GM21367 (cell line): ENCODE measurements around the gene PLOD3.
A peak's percentile ranks its signal among the peaks of the same experiment; 100 is the strongest.
"Not testable (repeated sequence)": the region's sequence is repeated elsewhere in the genome, so short reads cannot be mapped to it uniquely, and the experiment has no call there.

Experiments used
- ATAC-seq: cut with Tn5 transposase; IDR thresholded peaks from one replicate; pipeline ENCODE4 v1.9.1; 2021; ENCODE audit not compliant: unreplicated experiment

PLOD3 gene

GRCh38 chr7:101217388-101218235, at the start of gene PLOD3, which contains the start of gene ZNHIT1:
PLOD3 (minus strand) TSS chr7:101217581; CDS start chr7:101217274, 307 bp downstream.
ZNHIT1 (plus strand) TSS chr7:101218165; CDS start chr7:101218196, 31 bp downstream.
- peak; percentile 59 for ATAC-seq

- ATAC-seq: no peak
These were observed 48.5 kb upstream of the PLOD3 start for GRCh38 chr7:101265622-101266516.

GRCh38 chr7:101264102-101264706, 46.8 kb upstream of the PLOD3 start:
- ATAC-seq: not testable (repeated sequence)

GRCh38 chr7:101258243-101258731, 40.9 kb upstream of the PLOD3 start:
- ATAC-seq: no peak

- ATAC-seq: no peak
These were observed 38.4 kb upstream of the PLOD3 start for GRCh38 chr7:101255796-101256195.

GRCh38 chr7:101253199-101253598, 35.8 kb upstream of the PLOD3 start:
- ATAC-seq: not testable (repeated sequence)

GRCh38 chr7:101251871-101252659, 34.7 kb upstream of the PLOD3 start:
- ATAC-seq: peak; percentile 98

GRCh38 chr7:101250324-101250723, 32.9 kb upstream of the PLOD3 start:
- ATAC-seq: no peak

GRCh38 chr7:101248276-101248675, 30.9 kb upstream of the PLOD3 start:
- ATAC-seq: no peak

- ATAC-seq: no peak
These were observed 27.8 kb upstream of the PLOD3 start for GRCh38 chr7:101245147-101245668.

GRCh38 chr7:101244375-101245146, 27.2 kb upstream of the PLOD3 start, which contains the start of gene FIS1:
FIS1 (minus strand) TSS chr7:101245081; CDS start chr7:101245004, 77 bp downstream.
- peak; percentile 85 for ATAC-seq

GRCh38 chr7:101243646-101244374, 26.4 kb upstream of the PLOD3 start:
- ATAC-seq: no peak

GRCh38 chr7:101241443-101242349, 24.3 kb upstream of the PLOD3 start:
- ATAC-seq: no peak

GRCh38 chr7:101241015-101241363, 23.6 kb upstream of the PLOD3 start:
- ATAC-seq: no peak

GRCh38 chr7:101240226-101241014, 23.0 kb upstream of the PLOD3 start:
- no peak for ATAC-seq

- ATAC-seq: no peak
These were observed 22.5 kb upstream of the PLOD3 start for GRCh38 chr7:101239951-101240220.
